ENCODE data around the gene SLC48A1.

- TF ChIP-seq POLR2A (IDR thresholded peaks at IDR 0.05; ENCODE audit: low read depth, low read length) (no peak), GATA2 (IDR thresholded peaks at IDR 0.05; ENCODE audit: insufficient read depth, insufficient read length, low read depth, low read length) (no peak)
- TF ChIP-seq, protein P1, sequence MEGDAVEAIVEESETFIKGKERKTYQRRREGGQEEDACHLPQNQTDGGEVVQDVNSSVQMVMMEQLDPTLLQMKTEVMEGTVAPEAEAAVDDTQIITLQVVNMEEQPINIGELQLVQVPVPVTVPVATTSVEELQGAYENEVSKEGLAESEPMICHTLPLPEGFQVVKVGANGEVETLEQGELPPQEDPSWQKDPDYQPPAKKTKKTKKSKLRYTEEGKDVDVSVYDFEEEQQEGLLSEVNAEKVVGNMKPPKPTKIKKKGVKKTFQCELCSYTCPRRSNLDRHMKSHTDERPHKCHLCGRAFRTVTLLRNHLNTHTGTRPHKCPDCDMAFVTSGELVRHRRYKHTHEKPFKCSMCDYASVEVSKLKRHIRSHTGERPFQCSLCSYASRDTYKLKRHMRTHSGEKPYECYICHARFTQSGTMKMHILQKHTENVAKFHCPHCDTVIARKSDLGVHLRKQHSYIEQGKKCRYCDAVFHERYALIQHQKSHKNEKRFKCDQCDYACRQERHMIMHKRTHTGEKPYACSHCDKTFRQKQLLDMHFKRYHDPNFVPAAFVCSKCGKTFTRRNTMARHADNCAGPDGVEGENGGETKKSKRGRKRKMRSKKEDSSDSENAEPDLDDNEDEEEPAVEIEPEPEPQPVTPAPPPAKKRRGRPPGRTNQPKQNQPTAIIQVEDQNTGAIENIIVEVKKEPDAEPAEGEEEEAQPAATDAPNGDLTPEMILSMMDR (IDR thresholded peaks at IDR 0.05; ENCODE audit: extremely low read depth in 1 of 2, insufficient read depth in 1 of 2, low read depth in 1 of 2, low read length in 2 of 2): no peak
Observed at GRCh38 chr12:47766502-47767215, 6.4 kb upstream of the SLC48A1 start.

Measured in endothelial cell of umbilical vein (primary cell).